CD4-positive, alpha-beta T cell treated with Interleukin-10 for 1 hour (primary cell): ENCODE results near the gene DOCK11.

ENCODE experiments used
- DNase-seq: peaks from one replicate; pipeline ENCODE4 v3.0.0-alpha.2; 2020

DOCK11 gene

GRCh38 chrX:118502161-118502789 lies 6.7 kb downstream of the DOCK11 start:
- DNase-seq, result no peak

GRCh38 chrX:118503260-118504041 lies 7.8 kb downstream of the DOCK11 start:
- DNase-seq, result no peak

- no peak for DNase-seq
Observed at GRCh38 chrX:118504581-118504980, 9.0 kb downstream of the DOCK11 start.

- no peak for DNase-seq
Observed at GRCh38 chrX:118506805-118507480, 11.3 kb downstream of the DOCK11 start.

- DNase-seq, result no peak
Observed at GRCh38 chrX:118507766-118508165, 12.2 kb downstream of the DOCK11 start.

GRCh38 chrX:118508221-118508620 lies 12.6 kb downstream of the DOCK11 start:
- no peak for DNase-seq

GRCh38 chrX:118508635-118509034 lies 13.0 kb downstream of the DOCK11 start:
- DNase-seq, result no peak

GRCh38 chrX:118510111-118510510 lies 14.5 kb downstream of the DOCK11 start:
- DNase-seq, result no peak

- no peak for DNase-seq
Observed at GRCh38 chrX:118513120-118513898, 17.7 kb downstream of the DOCK11 start.

- no peak for DNase-seq
Observed at GRCh38 chrX:118519411-118520215, 24.0 kb downstream of the DOCK11 start.

GRCh38 chrX:118520216-118521206 lies 24.9 kb downstream of the DOCK11 start:
- no peak for DNase-seq

GRCh38 chrX:118521435-118521834 lies 25.8 kb downstream of the DOCK11 start:
- DNase-seq, result no peak

GRCh38 chrX:118522230-118522926 lies 26.8 kb downstream of the DOCK11 start:
- DNase-seq, result no peak

- DNase-seq, result peak; percentile 67
Observed at GRCh38 chrX:118523920-118524319, 28.3 kb downstream of the DOCK11 start.

GRCh38 chrX:118524344-118524743 lies 28.7 kb downstream of the DOCK11 start:
- no peak for DNase-seq

GRCh38 chrX:118525174-118525730 lies 29.6 kb downstream of the DOCK11 start:
- DNase-seq, result no peak

- DNase-seq, result no peak
Observed at GRCh38 chrX:118526149-118526548, 30.5 kb downstream of the DOCK11 start.

- peak; percentile 64 for DNase-seq
Observed at GRCh38 chrX:118528071-118528737, 32.6 kb downstream of the DOCK11 start.

- no peak for DNase-seq
Observed at GRCh38 chrX:118530219-118530911, 34.8 kb downstream of the DOCK11 start.
